Measurements from ENCODE around the gene RAPGEF5.
A peak's percentile ranks its signal among the peaks of the same experiment; 100 is the strongest.

Gene RAPGEF5

GRCh38 chr7:22140578-22140977 is 216.4 kb downstream of the RAPGEF5 start:
- no peak for DNase-seq

- no peak for DNase-seq
Observed at GRCh38 chr7:22138886-22139285, 218.1 kb downstream of the RAPGEF5 start.

- DNase-seq, result no peak
Observed at GRCh38 chr7:22138106-22138505, 218.8 kb downstream of the RAPGEF5 start.

- DNase-seq, result no peak
Observed at GRCh38 chr7:22137466-22137865, 219.5 kb downstream of the RAPGEF5 start.

- no peak for DNase-seq
Observed at GRCh38 chr7:22137026-22137425, 219.9 kb downstream of the RAPGEF5 start.

GRCh38 chr7:22129819-22130580 is 227.0 kb downstream of the RAPGEF5 start:
- DNase-seq, result no peak

- no peak for DNase-seq
Observed at GRCh38 chr7:22129166-22129565, 227.8 kb downstream of the RAPGEF5 start.

GRCh38 chr7:22128528-22128920 is 228.4 kb downstream of the RAPGEF5 start:
- DNase-seq, result no peak

GRCh38 chr7:22127835-22128527 is 229.0 kb downstream of the RAPGEF5 start:
- DNase-seq, result no peak

GRCh38 chr7:22125436-22125835 is 231.5 kb downstream of the RAPGEF5 start:
- DNase-seq, result no peak

GRCh38 chr7:22124941-22125340 is 232.0 kb downstream of the RAPGEF5 start:
- DNase-seq, result no peak

- DNase-seq, result no peak
Observed at GRCh38 chr7:22123139-22123538, 233.8 kb downstream of the RAPGEF5 start.

GRCh38 chr7:22121702-22122474 is 235.1 kb downstream of the RAPGEF5 start:
- DNase-seq, result peak; percentile 12

GRCh38 chr7:22120391-22121053 is 236.4 kb downstream of the RAPGEF5 start:
- DNase-seq, result no peak

GRCh38 chr7:22117222-22117621 is 239.7 kb downstream of the RAPGEF5 start:
- peak; percentile 51 for DNase-seq

GRCh38 chr7:22116451-22117030 is 240.4 kb downstream of the RAPGEF5 start:
- DNase-seq, result peak; percentile 59

- no peak for DNase-seq
Observed at GRCh38 chr7:22115689-22116088, 241.3 kb downstream of the RAPGEF5 start.

GRCh38 chr7:22114440-22114981 is 242.4 kb downstream of the RAPGEF5 start:
- no peak for DNase-seq

- no peak for DNase-seq
Observed at GRCh38 chr7:22113041-22113440, 243.9 kb downstream of the RAPGEF5 start.

- DNase-seq, result no peak
Observed at GRCh38 chr7:22111661-22112060, 245.3 kb downstream of the RAPGEF5 start.

- DNase-seq, result no peak
Observed at GRCh38 chr7:22110881-22111280, 246.1 kb downstream of the RAPGEF5 start.

- DNase-seq, result peak; percentile 79
Observed at GRCh38 chr7:22110227-22110839, 246.6 kb downstream of the RAPGEF5 start.

Measured in activated CD4-positive, alpha-beta T cell treated with anti-CD3 and anti-CD28 coated beads, Interleukin-10, Interleukin-2, amounts not matched to agents 100 ng/mL and 50 ng/mL, durations not matched to agents 16 hours and 8 hours (primary cell).